Measurements from ENCODE around the gene DIPK1C. TPM values are rescaled to one million over a fixed set of nuclear protein-coding genes. Genes with fewer than 3 reads are reported as not detected.

DIPK1C gene
- total and polyA plus RNA-seq, 4 experiments from 2014 or later, result not detected

- intact Hi-C loops (cut with micrococcal nuclease), result no loop called here
- Mint-ChIP-seq H3K36me3 (no peaks in the 10 kb centered on the region), H3K27ac (no peak overlapping the region), H3K4me3 (no peak overlapping the region), H3K27me3 (peaks cover 4 to 7% of the 10 kb centered on the region in 2 donors), H3K4me1 (peaks cover 2 to 7% (median 5%) of the 10 kb centered on the region in 4 donors), H3K9me3 (peaks cover 0 to 6% (median 0%) of the 10 kb centered on the region in 8 donors)
- ChIA-PET POLR2A (ENCODE audit: partially characterized antibody) (no interaction called here), CTCF (ENCODE audit: partially characterized antibody) (no interaction called here)
- H3K36me3 ChIP-seq (ENCODE audit: insufficient read depth, low read length), result no peaks in the 10 kb centered on the region
- no peak overlapping the region for H3K27ac ChIP-seq (ENCODE audit: low read depth, low read length)
- H3K4me1 ChIP-seq (ENCODE audit: insufficient read depth, low read length), result no peaks in the 10 kb centered on the region
- H3K27me3 ChIP-seq (ENCODE audit: insufficient read depth, low read length), result no peaks in the 10 kb centered on the region
- DNase-seq, result no peak
- H3K4me3 ChIP-seq (ENCODE audit: low read length in 2 of 2), result no peak overlapping the region
- no peaks in the 10 kb centered on the region for H3K9me3 ChIP-seq (ENCODE audit: control insufficient read depth in 1 of 2, low read length in 2 of 2)
Measured at GRCh38 chr18:74400813-74401212, 56.3 kb downstream of the DIPK1C start.

- Histone ChIP-seq H3K27ac (ENCODE audit: low read depth, low read length) (no peak overlapping the region), H3K27me3 (ENCODE audit: insufficient read depth, low read length) (no peaks in the 10 kb centered on the region), H3K36me3 (ENCODE audit: insufficient read depth, low read length) (no peaks in the 10 kb centered on the region), H3K9me3 (ENCODE audit: control insufficient read depth in 1 of 2, low read length in 2 of 2) (no peaks in the 10 kb centered on the region), H3K4me1 (ENCODE audit: insufficient read depth, low read length) (no peaks in the 10 kb centered on the region), H3K4me3 (ENCODE audit: low read length in 2 of 2) (no peak overlapping the region)
- H3K27me3 Mint-ChIP-seq, result peaks cover 4 to 7% of the 10 kb centered on the region in 2 donors
- H3K4me1 Mint-ChIP-seq, result peaks cover 2 to 7% (median 5%) of the 10 kb centered on the region in 4 donors
- no peaks in the 10 kb centered on the region for H3K9me3 Mint-ChIP-seq
- intact Hi-C loops (cut with micrococcal nuclease), result no loop called here
- ChIA-PET CTCF (ENCODE audit: partially characterized antibody) (no interaction called here), POLR2A (ENCODE audit: partially characterized antibody) (no interaction called here)
- no peaks in the 10 kb centered on the region for H3K36me3 Mint-ChIP-seq
- DNase-seq, result no peak
- H3K4me3 Mint-ChIP-seq, result peak overlapping the region in 1 of 8 donors; percentile 24
- H3K27ac Mint-ChIP-seq, result no peak overlapping the region
Measured at GRCh38 chr18:74399091-74399887, 57.8 kb downstream of the DIPK1C start.

- Mint-ChIP-seq H3K4me1 (peaks cover 2 to 7% (median 5%) of the 10 kb centered on the region in 4 donors), H3K9me3 (no peaks in the 10 kb centered on the region), H3K27me3 (peaks cover 4 to 7% of the 10 kb centered on the region in 2 donors), H3K27ac (no peak overlapping the region), H3K36me3 (no peaks in the 10 kb centered on the region), H3K4me3 (no peak overlapping the region)
- Histone ChIP-seq H3K9me3 (ENCODE audit: control insufficient read depth in 1 of 2, low read length in 2 of 2) (no peaks in the 10 kb centered on the region), H3K27ac (ENCODE audit: low read depth, low read length) (no peak overlapping the region), H3K4me1 (ENCODE audit: insufficient read depth, low read length) (no peaks in the 10 kb centered on the region), H3K36me3 (ENCODE audit: insufficient read depth, low read length) (no peaks in the 10 kb centered on the region), H3K27me3 (ENCODE audit: insufficient read depth, low read length) (no peaks in the 10 kb centered on the region), H3K4me3 (ENCODE audit: low read length in 2 of 2) (no peak overlapping the region)
- POLR2A ChIA-PET (ENCODE audit: partially characterized antibody), result no interaction called here
- CTCF ChIA-PET (ENCODE audit: partially characterized antibody), result no interaction called here
- intact Hi-C loops (cut with micrococcal nuclease), result no loop called here
- no peak for DNase-seq
Measured at GRCh38 chr18:74397572-74397971, 59.5 kb downstream of the DIPK1C start.

GRCh38 chr18:74396171-74397169 lies 60.6 kb downstream of the DIPK1C start:
- Histone ChIP-seq H3K27ac (ENCODE audit: low read depth, low read length) (no peak overlapping the region), H3K27me3 (ENCODE audit: insufficient read depth, low read length) (no peaks in the 10 kb centered on the region), H3K4me1 (ENCODE audit: insufficient read depth, low read length) (no peaks in the 10 kb centered on the region), H3K9me3 (ENCODE audit: control insufficient read depth in 1 of 2, low read length in 2 of 2) (no peaks in the 10 kb centered on the region), H3K36me3 (ENCODE audit: insufficient read depth, low read length) (no peaks in the 10 kb centered on the region), H3K4me3 (ENCODE audit: low read length in 2 of 2) (no peak overlapping the region)
- ChIA-PET CTCF (ENCODE audit: partially characterized antibody) (interaction anchor here (0.6 kb wide), 1 partner anchor 9 kb away, joined by 3 read pairs; no protein-coding TSS in a partner anchor), POLR2A (ENCODE audit: partially characterized antibody) (no interaction called here)
- Mint-ChIP-seq H3K36me3 (no peaks in the 10 kb centered on the region), H3K9me3 (no peaks in the 10 kb centered on the region), H3K27me3 (peaks cover 5 to 7% of the 10 kb centered on the region in 2 donors), H3K4me1 (peaks cover 2 to 7% (median 5%) of the 10 kb centered on the region in 4 donors), H3K4me3 (no peak overlapping the region), H3K27ac (no peak overlapping the region)
- intact Hi-C loops (cut with micrococcal nuclease), result no loop called here
- DNase-seq, result no peak

- H3K27me3 ChIP-seq (ENCODE audit: insufficient read depth, low read length), result no peaks in the 10 kb centered on the region
- intact Hi-C loops (cut with micrococcal nuclease), result no loop called here
- no peaks in the 10 kb centered on the region for H3K9me3 ChIP-seq (ENCODE audit: control insufficient read depth in 1 of 2, low read length in 2 of 2)
- H3K9me3 Mint-ChIP-seq, result no peaks in the 10 kb centered on the region
- DNase-seq, result no peak
- no peak overlapping the region for H3K27ac ChIP-seq (ENCODE audit: low read depth, low read length)
- H3K27me3 Mint-ChIP-seq, result peaks cover 5 to 7% of the 10 kb centered on the region in 2 donors
- no peaks in the 10 kb centered on the region for H3K36me3 Mint-ChIP-seq
- H3K27ac Mint-ChIP-seq, result peak overlapping the region in 1 of 7 donors; percentile 60
- no peaks in the 10 kb centered on the region for H3K36me3 ChIP-seq (ENCODE audit: insufficient read depth, low read length)
- peaks cover 4 to 7% (median 6%) of the 10 kb centered on the region in 4 donors for H3K4me1 Mint-ChIP-seq
- ChIA-PET CTCF (ENCODE audit: partially characterized antibody) (no interaction called here), POLR2A (ENCODE audit: partially characterized antibody) (no interaction called here)
- no peaks in the 10 kb centered on the region for H3K4me1 ChIP-seq (ENCODE audit: insufficient read depth, low read length)
- no peak overlapping the region for H3K4me3 ChIP-seq (ENCODE audit: low read length in 2 of 2)
- no peak overlapping the region for H3K4me3 Mint-ChIP-seq
Measured at GRCh38 chr18:74395648-74396154, 61.4 kb downstream of the DIPK1C start.

GRCh38 chr18:74395006-74395405 lies 62.1 kb downstream of the DIPK1C start:
- H3K4me1 Mint-ChIP-seq, result peaks cover 4 to 8% (median 7%) of the 10 kb centered on the region in 4 donors

GRCh38 chr18:74392323-74392722 lies 64.8 kb downstream of the DIPK1C start:
- Mint-ChIP-seq H3K9me3 (no peaks in the 10 kb centered on the region), H3K4me3 (no peak overlapping the region), H3K27ac (no peak overlapping the region), H3K27me3 (peaks cover 1 to 3% of the 10 kb centered on the region in 2 donors), H3K4me1 (peaks cover 2 to 14% (median 6%) of the 10 kb centered on the region in 4 donors), H3K36me3 (no peaks in the 10 kb centered on the region)
- Histone ChIP-seq H3K36me3 (ENCODE audit: insufficient read depth, low read length) (no peaks in the 10 kb centered on the region), H3K4me3 (ENCODE audit: low read length in 2 of 2) (no peak overlapping the region), H3K4me1 (ENCODE audit: insufficient read depth, low read length) (peaks cover 7% of the 10 kb centered on the region), H3K9me3 (ENCODE audit: control insufficient read depth in 1 of 2, low read length in 2 of 2) (no peaks in the 10 kb centered on the region), H3K27me3 (ENCODE audit: insufficient read depth, low read length) (no peaks in the 10 kb centered on the region), H3K27ac (ENCODE audit: low read depth, low read length) (no peak overlapping the region)
- POLR2A ChIA-PET (ENCODE audit: partially characterized antibody), result interaction anchor here (1.1 kb wide), 1 partner anchor 19 kb away, joined by 3 read pairs; no protein-coding TSS in a partner anchor
- CTCF ChIA-PET (ENCODE audit: partially characterized antibody), result no interaction called here
- DNase-seq, result no peak
- intact Hi-C loops (cut with micrococcal nuclease), result no loop called here

More at GRCh38 chr18:74395006-74395405, 62.1 kb downstream of the DIPK1C start:
- intact Hi-C loops (cut with micrococcal nuclease), result no loop called here
- Histone ChIP-seq H3K27ac (ENCODE audit: low read depth, low read length) (no peak overlapping the region), H3K4me3 (ENCODE audit: low read length in 2 of 2) (no peak overlapping the region), H3K36me3 (ENCODE audit: insufficient read depth, low read length) (no peaks in the 10 kb centered on the region), H3K27me3 (ENCODE audit: insufficient read depth, low read length) (no peaks in the 10 kb centered on the region), H3K4me1 (ENCODE audit: insufficient read depth, low read length) (no peaks in the 10 kb centered on the region), H3K9me3 (ENCODE audit: control insufficient read depth in 1 of 2, low read length in 2 of 2) (no peaks in the 10 kb centered on the region)
- Mint-ChIP-seq H3K9me3 (no peaks in the 10 kb centered on the region), H3K27me3 (peaks cover 5 to 7% of the 10 kb centered on the region in 2 donors), H3K36me3 (no peaks in the 10 kb centered on the region), H3K4me3 (no peak overlapping the region), H3K27ac (no peak overlapping the region)
- CTCF ChIA-PET (ENCODE audit: partially characterized antibody), result no interaction called here
- POLR2A ChIA-PET (ENCODE audit: partially characterized antibody), result no interaction called here
- no peak for DNase-seq

Data from CD4-positive, alpha-beta memory T cell (primary cell).